GM21515 (cell line): ENCODE data around the gene ARAP1.

Experiments used
- ATAC-seq: cut with Tn5 transposase; IDR thresholded peaks from one replicate; pipeline ENCODE4 v1.9.1; 2021; ENCODE audit not compliant: unreplicated experiment

Gene ARAP1

DNA sequence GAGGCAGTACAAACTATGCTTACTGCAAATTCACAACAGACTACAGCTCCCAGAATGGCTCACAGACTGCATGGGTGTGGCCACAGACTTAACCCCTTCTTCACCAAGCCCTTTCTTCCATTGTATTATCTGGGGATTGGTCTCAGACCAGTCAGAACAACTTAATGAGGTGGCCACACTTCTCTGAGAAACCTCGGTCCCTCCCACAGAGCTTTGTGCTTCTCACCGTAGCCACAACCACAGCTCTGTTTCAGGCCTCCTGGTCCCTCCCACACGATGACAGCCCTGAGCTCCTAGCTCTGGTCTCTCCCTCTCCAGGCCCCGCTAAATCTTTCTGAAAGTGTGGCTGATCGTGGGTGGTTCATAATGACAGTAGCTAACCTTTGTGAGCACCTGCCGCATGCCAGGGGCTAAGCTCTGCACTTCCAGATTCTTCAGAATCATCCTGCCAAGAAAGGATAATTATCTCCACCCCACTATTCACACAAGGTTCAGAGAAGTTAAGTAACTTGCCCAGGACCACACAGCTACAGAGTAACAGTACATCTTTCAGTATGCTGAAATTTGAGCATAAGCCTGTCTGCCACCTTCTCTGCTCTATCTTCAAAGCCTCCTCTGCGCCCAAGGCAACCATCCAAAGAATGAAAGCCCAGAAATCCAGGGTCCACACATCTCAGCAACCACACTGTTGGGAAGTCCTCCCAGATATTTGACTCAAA is 83.4 kb downstream of the ARAP1 start:
- ATAC-seq, result peak; percentile 86

DNA sequence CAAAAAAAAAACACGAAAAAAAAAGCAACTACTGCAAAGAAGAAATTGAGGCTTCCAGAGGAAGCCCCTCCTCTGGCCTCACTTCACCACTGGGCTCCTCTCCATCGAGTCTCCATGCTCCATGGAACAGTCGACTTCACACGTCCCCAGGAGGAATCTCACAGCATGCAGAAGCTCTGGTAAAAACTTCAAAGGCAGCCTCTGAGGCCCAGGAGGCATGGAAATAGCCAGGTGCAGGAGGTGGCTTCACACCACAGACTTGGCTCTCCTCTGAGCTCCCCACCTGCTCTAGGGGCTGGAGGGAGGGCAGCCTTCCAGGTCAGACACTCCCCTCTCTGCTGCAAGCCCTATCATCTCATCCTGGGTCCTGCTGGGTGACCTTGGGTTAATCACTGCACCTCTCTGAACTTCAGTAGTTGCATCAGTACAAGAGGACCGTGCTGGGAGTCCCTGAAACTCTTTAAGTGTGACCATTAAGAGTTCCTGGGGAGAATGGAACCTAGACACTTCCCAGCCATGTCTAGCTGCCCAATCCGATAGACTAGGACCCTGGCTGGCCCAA is 86.2 kb downstream of the ARAP1 start:
- no peak for ATAC-seq

DNA sequence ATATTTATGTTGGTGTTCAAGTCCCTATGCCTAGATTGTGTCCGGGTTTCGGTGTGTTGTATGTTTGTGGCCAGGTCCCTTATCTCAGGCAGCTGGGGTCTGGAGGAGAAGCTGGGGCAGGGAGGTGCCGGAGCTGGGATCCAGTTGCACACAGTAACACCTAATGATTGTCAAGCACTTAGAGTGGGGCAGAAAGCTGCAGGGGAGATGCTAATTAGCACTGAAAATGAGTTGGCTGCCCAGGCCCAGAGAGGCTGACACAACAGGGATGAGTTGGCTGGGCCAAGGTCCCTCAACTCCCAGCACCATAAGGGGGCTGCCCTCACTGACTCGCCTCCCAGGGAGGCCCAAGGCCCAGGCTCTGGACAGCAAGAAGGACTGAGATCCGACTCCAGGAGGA is 90.2 kb downstream of the ARAP1 start:
- ATAC-seq, result no peak

DNA sequence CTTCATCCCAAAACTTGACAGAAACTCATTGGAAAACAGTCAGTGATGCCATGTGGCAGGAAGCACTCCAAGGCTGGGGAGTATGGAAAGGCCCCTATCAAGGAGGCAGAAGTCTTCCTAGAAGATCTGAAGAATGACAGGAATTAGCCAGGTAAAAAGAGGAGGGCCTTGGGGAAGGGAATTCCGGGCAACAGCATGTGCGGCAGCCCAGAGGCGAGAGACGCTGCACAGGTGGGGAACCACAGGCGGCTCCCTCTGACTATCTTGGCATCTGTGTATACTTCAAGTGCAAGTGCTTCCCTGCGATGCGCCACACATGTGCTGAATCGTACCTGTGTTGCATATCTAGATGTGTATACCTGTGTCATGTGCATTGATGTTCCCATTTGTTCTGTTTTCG is 90.7 kb downstream of the ARAP1 start:
- ATAC-seq, result no peak

DNA sequence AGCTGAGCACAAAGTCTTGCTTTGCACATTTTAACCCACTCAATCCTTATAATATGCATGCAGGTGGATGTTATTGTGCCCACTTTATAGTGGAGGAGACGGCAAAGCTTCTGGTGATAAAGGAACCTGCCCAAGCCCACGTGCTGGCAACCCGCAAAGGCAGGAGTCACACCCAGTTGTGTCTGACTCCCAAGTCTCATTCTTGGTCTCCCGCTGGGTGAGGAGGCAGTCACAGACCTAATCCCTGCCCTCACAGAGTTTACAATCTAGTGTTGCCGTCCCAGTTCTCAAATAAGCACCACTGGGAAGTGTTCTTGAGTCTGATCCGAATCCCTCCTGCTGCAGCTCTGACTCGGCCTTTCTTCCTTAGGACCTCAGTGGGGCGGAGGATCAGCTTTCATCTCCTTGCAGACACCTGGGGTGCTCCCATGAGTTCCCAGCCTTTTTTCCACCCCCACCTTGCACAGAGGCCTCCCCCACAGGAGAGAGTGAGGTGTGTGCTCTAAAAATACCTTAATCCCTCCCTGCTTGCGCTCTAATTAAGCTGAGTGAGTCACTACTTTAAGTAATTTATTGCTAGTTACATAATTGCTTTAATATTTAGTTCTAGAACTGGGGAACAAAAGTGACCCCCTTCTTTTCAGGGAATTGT is 93.1 kb downstream of the ARAP1 start:
- no peak for ATAC-seq

DNA sequence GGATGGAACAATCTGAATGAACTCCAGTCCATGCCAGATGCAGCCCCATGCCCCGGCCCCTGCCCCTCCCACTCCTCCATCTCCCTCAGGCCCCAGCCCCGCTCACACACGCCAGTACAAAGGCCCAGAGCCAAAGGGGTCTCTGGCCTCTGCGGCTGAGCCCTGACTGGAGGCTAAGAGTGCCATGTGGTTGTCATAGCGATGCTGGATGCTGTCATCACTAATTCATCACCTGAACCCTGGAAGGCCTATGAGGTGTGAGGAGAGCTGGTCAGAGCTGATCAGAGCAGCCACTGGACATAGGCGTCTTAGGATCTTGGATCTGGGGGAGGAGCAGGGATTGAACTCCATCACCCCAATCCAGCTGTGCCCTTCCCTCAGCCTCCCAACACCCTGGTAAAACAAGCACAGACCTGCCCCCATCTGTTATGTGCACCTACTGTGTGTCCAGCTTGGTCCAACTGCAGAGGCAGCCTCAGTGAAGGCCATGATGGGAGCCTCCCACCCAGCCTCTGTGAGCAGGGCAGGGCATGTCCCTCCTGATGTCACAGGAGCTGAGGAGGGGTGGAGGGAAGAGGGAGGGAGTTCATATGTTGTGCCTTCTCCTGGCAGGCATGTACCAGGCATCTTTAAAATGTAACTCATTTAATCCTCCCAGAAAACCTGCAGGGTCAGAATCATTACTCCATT is 94.7 kb downstream of the ARAP1 start:
- ATAC-seq, result no peak

DNA sequence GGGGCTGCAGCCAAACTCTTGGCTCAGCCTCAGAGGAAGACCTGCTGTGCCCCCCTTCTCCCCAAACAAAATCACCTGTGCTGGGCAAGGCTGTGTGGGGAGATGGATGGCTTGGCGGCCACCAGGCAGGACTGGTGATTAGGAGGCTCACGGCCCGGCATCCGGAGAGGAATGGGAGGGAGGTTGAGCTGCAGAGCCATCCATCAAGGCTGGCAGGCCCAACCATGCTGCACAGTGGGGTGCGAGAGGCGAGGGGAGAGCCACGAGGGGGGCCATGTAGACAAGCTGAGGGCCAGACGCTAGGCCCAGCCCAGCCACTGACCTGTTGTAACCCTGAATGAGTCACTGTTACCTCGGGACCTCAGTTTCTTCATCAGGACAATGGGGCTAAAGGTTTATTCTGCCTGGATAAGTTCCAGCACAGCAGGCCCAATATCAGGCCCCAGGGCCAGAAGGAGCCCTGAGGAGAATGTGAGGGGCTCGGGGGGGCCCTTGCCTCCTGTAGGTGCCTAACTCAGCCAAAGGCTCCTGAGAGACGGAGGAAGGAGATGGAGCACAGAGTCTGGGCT is 96.2 kb downstream of the ARAP1 start:
- no peak for ATAC-seq

DNA sequence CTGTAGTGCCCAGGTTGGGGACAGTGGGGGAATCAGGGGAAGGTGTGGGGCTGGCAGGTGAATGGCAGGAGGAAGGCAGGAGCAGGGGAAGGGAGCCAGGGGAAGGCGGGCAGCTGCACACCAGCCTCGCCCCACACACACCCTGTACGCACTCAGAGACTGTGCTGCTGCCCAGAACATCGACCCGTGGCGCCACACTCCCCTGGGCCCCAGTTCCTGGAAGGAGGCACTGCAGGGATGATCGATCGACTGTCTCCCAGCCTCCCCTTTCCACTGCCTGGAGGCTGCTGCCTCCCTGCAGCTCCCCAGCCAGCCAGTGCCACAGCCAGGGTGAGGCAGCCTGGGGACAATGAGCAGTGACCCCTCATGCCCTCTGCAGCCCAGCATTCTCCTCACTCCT is 97.2 kb downstream of the ARAP1 start:
- no peak for ATAC-seq

DNA sequence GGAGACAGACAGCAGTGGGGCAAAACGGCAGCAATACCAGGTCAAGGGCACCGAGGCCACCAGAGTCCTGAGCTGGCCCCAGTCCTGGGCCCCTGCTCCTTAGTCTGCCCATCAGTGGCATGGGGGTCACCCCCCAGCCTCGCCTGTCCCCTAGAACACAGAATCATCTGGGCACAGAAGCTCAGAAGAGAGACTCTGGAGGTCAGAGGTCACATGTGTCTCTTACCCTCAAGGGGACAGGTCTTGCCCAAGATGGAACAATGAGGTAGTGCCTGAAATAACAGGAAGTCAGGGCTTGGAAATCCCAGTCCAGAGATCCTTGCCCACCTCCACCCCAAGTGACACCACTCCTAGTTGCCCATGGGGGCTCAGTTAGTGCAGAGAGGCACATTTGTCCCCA is 98.6 kb downstream of the ARAP1 start:
- ATAC-seq, result no peak

DNA sequence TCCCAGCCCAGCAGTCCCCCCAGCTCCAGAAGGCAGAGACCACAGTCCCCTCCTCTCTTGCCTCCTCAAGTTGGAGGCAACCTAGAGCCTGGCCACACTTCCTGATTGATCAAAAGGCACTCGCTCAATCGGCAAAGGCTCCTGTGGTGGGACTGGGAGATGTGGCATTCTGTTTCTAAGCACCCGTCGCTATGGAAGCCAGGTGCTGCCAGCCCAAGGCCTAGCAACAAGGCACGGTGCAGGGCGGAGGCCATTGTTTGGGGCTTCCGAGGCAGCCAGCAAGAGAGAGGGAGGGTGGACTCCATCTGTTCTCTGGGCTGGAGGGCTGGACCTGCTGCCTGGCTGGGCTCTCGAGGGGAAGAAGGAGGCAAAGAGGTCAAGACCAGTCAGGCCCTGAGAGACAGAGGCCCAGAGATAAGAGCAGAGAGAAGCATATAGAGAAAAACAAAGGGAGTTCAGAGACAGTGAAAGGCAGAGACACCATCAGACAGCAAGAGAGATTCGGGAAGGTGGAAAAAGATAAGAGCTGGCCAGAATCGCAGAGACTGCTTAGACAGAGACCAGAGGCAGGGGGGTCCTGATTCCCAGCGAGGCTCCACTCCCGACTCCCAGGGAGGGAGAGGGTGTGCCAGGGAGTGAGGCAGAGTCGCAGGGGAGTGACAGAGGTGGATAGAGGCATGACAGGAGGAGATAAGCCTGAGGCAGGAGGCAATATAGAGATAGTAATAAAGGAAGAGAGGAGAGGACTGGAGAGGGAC is 99.2 kb downstream of the ARAP1 start:
- no peak for ATAC-seq

DNA sequence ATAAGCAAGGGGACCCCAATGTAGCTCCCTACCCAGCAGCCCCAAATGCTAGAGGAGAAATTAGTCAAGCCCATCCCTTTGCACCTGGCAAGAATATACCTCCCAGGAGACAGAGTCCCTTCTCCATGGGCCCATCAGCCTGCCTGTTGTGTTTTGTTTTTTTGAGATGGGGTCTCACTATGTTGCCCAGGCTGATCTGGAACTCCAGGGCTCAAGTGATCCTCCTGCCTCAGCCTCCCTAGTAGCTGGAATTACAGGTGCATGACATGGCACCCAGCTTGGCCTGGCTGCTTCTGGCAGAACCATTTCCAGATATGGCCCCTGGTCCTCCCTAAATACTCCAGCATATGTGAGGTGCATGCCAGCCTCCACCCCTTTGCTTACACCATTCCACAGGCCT is 100.1 kb downstream of the ARAP1 start:
- ATAC-seq, result no peak

DNA sequence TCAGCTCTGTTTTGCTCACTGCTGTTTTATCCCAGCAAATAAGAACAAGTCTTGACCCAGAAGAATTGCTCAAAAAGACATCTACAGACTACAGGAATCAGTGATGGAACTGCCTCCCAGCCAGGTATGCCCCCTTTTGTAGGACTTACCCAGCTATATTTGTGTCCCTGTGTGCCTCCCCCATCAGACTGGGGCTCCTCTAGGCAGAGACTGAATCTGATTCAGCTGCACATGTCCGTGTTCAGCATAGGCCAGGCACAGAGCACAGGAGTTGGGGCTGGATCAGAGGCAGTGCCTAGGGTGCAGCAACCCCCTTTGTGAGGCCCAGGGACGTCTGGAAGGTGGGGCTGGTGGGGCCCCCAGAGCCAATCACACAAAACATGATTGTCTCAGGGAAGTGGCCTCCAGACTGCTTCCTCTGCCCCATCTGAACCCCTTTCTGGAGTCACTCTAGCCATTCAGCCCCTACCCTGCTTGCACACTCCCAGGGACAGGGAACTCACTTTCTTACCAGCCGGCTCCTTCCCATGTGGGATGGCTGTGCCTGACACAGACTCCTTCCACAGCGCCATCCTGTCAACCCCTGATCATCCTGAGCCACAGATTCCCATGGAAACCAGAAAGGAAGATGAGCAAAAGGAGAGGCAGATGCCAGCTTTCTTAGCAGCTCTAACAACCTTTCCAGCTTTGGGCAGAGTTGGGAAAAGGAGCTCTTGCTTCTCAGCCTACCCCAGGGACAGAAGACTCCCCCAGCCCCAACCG is 102.8 kb downstream of the ARAP1 start:
- ATAC-seq, result no peak

DNA sequence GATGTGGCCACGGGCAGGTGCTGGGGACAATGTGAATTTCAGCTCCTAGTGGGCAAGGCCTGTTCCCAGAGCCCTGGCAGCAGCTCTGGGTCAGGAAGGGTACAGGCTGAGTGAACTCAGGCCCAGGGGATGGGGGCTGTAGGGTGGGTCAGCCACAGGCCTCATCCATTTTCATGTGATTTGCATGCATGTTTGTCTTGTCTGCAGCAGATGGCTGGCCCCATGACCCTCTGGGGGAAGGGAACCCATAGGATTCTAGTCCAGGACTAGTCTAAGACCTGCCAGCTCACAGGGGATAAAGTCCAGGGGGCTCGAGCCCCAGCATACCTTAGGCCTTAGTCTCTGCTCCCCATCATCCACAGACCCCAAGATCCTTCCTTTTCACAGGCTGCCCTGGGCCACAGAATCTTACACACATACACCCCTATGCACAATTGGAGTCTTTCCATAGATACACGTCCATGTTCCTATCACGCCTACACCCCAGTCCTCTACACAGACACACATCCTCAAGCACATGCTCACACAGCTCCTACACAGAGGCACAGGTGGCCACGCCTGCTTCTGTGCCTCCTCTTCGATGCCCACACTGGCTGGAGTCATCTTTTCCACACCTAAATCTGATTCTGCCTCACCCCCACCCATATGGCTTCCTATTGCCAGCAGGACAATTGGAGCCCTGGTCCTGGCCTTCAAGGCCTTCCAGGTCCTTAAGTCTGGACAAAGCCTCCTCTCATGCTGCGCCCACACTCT is 103.6 kb downstream of the ARAP1 start:
- no peak for ATAC-seq

DNA sequence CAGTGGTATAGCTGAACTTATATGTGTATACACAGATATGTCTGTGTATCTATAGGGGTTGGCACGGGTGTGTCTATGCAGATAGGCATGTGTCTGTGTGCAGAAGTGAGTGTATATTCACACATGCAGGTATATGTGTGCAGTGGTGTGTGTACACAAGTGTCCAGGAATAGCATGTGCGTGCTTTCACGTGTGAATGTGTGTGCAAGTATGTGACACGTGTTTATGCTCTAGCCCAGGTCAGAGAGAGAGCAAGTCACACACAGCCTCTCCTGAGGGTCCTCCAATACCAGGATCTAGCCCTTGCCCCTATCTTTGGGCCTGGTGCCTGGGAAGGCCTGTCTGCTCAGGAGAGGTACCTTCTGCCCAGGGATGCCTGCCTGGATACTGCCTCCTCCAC is 104.3 kb downstream of the ARAP1 start:
- no peak for ATAC-seq

DNA sequence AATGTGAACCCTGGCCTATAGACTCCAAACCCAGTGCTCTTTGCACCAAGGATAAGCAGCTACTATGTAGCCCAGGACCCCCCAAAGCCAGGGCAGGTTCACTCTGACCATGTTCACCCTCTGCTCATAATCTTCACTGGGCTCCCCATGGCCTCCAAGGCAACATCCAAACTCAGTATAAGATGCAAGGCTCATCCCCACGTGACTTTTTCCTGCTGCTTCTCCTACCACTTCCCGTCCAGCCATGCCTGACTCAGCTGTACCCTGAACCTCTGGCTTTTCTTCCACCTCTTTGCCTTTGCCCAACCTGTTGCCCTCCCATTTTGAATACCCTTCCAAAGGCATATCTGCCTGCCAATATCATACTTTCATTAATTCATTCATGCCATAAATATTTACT is 105.7 kb downstream of the ARAP1 start:
- no peak for ATAC-seq

DNA sequence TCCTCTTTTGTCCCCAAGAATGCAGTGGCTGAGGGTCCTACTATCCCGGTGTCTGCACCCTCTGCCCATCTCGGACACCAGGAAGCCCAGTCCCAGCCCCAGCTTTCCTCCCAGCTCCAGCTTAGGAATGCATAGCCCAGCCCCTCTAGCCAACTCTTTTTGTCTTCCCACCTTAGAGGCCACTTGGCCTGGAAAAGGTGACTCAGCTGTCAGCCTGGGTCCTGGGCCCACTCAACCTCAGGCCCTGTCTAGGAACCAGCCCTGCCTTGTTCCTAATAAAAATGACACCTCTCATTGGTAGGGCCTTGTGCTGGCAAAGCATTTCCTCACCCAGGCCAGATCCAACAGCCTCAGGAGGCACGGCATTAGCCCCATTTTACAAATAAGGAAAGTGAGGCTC is 106.2 kb downstream of the ARAP1 start:
- ATAC-seq, result no peak

DNA sequence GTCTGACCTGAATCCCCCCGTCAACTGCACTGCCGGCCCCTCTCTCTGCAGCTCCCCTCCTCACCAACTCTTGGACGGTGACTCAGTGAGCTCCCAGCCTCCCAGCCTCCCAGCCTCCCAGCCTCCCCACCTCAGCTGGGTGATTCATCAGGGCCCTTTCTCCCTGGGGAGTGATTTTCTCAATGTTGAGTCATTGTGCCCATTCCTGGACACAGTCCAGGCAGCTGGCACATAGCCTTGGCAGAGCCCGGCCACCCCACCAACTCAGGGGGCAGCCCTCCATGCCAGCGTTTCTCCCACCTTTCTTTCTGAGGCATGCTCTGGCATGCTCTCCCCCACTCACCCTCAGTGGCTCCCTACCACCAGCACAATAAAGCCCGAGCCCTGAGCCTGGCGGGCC is 108.7 kb downstream of the ARAP1 start:
- ATAC-seq, result no peak

DNA sequence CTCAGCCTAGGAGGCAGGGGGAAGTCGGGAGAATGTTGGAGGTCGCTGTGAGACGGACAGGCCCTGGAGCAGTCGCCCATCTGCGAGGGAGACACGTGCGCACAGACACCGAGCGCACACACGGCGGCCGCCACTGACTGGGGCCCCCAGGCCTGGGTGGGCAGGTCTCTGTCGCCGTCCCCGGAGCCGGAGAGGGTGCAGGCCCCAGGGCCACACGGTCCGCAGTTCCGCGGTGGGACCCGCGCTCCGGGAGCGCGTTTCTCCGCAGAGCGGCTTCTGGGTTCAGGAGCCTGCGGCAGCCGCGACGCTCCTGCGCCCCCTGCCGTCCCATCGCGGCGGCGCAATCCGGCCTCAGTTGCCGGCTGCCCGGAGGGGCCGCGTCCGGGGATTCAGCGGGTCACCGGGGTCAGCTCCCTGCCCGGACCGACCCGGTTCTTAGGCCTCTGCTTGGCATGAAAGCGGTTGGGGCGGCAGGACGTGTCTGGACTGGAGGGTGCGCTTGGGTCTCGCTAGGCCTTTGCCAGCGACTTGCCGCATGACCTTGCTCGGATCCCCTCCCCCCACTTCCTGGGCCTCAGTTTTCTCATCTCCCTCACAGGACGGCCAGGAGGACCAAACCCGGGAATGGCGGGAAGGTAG is 109.2 kb downstream of the ARAP1 start:
- no peak for ATAC-seq
